HFFc6 (cell line): ENCODE data around the gene MOB3C. TPM values are rescaled to one million over a fixed set of nuclear protein-coding genes. Genes with fewer than 3 reads are reported as not detected.

ENCODE experiments used
- DNase-seq: peaks from one replicate; pipeline ENCODE4 v3.0.0-alpha.2; 2018
- H3K27ac Mint-ChIP-seq: 2 replicates; pipeline ENCODE4 v1.8.0; 2020; ENCODE audit warnings: mild to moderate bottlenecking, mixed read lengths
- H3K27me3 Mint-ChIP-seq: 2 replicates; pipeline ENCODE4 v1.8.0; 2021; ENCODE audit warnings: mild to moderate bottlenecking, moderate library complexity, mixed read lengths; ENCODE audit not compliant: insufficient read depth
- H3K36me3 Mint-ChIP-seq: 2 replicates; pipeline ENCODE4 v1.8.0; 2021; ENCODE audit warnings: low read depth, mixed read lengths
- H3K4me1 Mint-ChIP-seq: 2 replicates; pipeline ENCODE4 v1.8.0; 2020; ENCODE audit warnings: low read depth, mixed read lengths
- H3K4me3 Mint-ChIP-seq: 2 replicates; pipeline ENCODE4 v1.8.0; 2020; ENCODE audit warnings: mild to moderate bottlenecking, moderate library complexity, mixed read lengths
- H3K9me3 Mint-ChIP-seq: 2 replicates; pipeline ENCODE4 v1.8.0; 2020; ENCODE audit warnings: mild to moderate bottlenecking, mixed read lengths
- CTCF ChIP-seq: fragments of 200-600 bp; sonication (generic); IDR thresholded peaks from 2 replicates; pipeline ENCODE4 v1.5.0; 2021; ENCODE audit warnings: antibody characterized with exemption, mild to moderate bottlenecking
- total RNA-seq, 6 experiments: library from RNA; stranded (reverse); fragmentation: NEBNext Ultra II Directional; extraction: Animal tissue kit (Norgen Biotek cat#: 25700); gene quantifications; 2 replicates in 1 of 6; 3 replicates in 5 of 6; pipeline ENCODE4 v1.2.3, GENCODE V29; 2021

The MOB3C gene
- total RNA-seq, 6 experiments from 2014 or later = 6.3 to 8.5 (median 7.2) TPM

DNA sequence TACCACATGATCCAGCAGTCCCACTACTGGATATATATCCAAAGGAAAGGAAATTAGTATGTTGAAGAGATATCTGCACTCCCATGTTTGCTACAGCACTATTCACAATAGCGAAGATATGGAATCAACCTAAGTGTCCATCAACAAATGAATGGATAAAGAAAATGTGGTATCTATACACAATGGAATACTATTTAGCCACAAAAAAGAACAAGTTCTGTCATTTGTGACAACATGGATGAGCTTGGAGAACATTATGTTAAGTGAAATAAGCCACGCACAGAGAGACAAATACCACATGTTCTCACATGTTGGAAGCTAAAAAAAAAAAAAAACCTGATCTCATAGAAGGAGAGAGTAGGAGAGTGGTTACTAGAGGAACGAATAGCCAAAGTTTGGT is 33.9 kb upstream of the MOB3C start:
- Mint-ChIP-seq H3K36me3 (peaks cover 43% of the 10 kb centered on the region), H3K9me3 (0 out of 2 replicates have a peak, but pooled peaks cover 4% of the 10 kb centered on the region), H3K27ac (no peak overlapping the region), H3K27me3 (no peaks in the 10 kb centered on the region), H3K4me3 (no peak overlapping the region), H3K4me1 (peaks cover 34% of the 10 kb centered on the region)
- no peak for TF ChIP-seq CTCF
- no peak for DNase-seq

DNA sequence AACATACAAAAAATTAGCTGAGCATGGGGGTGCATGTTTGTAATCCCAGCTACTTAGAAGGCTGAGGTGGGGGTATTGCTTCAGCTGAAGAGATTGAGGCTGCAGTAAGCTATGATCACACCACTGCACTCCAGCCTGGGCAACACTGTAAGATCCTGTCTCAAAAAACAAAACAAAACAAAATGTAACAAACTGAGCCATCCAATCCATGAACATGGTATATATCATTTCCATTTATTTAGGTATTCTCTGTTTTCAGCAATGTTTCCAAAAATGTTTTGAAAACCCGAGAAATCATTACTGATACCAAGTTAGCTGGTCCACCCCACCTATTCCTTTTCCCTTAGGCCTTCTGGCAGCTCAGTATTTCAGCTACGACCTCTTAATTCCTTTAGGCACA is 33.2 kb upstream of the MOB3C start:
- H3K27ac Mint-ChIP-seq = no peak overlapping the region
- DNase-seq = no peak
- no peak for TF ChIP-seq CTCF
- H3K4me3 Mint-ChIP-seq = no peak overlapping the region
- no peaks in the 10 kb centered on the region for H3K27me3 Mint-ChIP-seq
- H3K4me1 Mint-ChIP-seq = peaks cover 34% of the 10 kb centered on the region
- H3K9me3 Mint-ChIP-seq = 0 out of 2 replicates have a peak, but pooled peaks cover 4% of the 10 kb centered on the region
- H3K36me3 Mint-ChIP-seq = peaks cover 37% of the 10 kb centered on the region

DNA sequence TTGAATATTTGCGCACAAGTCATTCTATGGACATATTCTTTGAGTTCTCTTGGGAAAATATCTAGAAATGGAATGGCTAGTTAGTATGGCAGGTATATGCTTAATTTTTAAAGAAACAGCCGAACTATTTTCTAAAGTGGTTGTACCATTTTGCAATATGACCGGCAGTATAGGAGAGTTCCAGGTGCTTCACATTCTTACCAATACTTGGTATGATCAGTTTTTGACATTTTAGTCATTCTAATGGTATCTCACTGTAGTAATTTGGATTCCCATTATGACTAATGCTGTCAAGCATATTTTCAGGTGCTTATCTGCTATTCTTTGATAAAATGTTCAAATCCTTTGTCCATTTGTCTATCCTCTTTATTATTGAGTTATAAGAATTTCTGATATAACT is 31.0 kb upstream of the MOB3C start:
- H3K4me3 Mint-ChIP-seq = no peak overlapping the region
- H3K27me3 Mint-ChIP-seq = no peaks in the 10 kb centered on the region
- H3K4me1 Mint-ChIP-seq = peaks cover 34% of the 10 kb centered on the region
- H3K36me3 Mint-ChIP-seq = peaks cover 33% of the 10 kb centered on the region
- no peak for DNase-seq
- TF ChIP-seq CTCF = no peak
- no peak overlapping the region for H3K27ac Mint-ChIP-seq
- 0 out of 2 replicates have a peak, but pooled peaks cover 4% of the 10 kb centered on the region for H3K9me3 Mint-ChIP-seq

DNA sequence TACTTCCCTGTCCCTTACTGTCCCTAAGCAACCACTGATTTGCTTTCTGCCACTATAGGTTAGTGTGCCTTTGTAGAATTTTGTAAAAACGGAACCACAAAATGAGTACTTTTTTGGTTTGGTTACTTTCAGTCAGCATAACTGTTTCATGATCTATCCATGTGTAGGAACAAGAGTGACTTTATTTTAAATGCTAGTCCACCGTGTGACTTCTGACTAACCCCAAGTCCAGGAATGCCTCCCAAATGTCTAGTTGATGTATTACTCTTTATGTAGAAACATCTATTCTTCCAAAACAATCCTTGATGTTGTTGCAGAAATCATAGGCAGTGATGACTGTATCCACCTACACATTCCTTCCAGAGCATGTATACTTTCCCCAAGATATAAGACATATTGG is 30.2 kb upstream of the MOB3C start:
- no peak for TF ChIP-seq CTCF
- Mint-ChIP-seq H3K4me3 (no peak overlapping the region), H3K36me3 (peaks cover 35% of the 10 kb centered on the region), H3K27me3 (no peaks in the 10 kb centered on the region), H3K27ac (no peak overlapping the region; the same call in 1 of the 2 replicates), H3K9me3 (0 out of 2 replicates have a peak, but pooled peaks cover 4% of the 10 kb centered on the region), H3K4me1 (peaks cover 41% of the 10 kb centered on the region)
- DNase-seq = no peak

- DNase-seq = no peak
- Mint-ChIP-seq H3K27me3 (no peaks in the 10 kb centered on the region), H3K4me1 (peaks cover 41% of the 10 kb centered on the region), H3K9me3 (0 out of 2 replicates have a peak, but pooled peaks cover 4% of the 10 kb centered on the region), H3K36me3 (peaks cover 40% of the 10 kb centered on the region), H3K4me3 (no peak overlapping the region), H3K27ac (no peak overlapping the region)
- no peak for TF ChIP-seq CTCF
These were observed 29.7 kb upstream of the MOB3C start for GRCh38 chr1:46646331-46646730.

DNA sequence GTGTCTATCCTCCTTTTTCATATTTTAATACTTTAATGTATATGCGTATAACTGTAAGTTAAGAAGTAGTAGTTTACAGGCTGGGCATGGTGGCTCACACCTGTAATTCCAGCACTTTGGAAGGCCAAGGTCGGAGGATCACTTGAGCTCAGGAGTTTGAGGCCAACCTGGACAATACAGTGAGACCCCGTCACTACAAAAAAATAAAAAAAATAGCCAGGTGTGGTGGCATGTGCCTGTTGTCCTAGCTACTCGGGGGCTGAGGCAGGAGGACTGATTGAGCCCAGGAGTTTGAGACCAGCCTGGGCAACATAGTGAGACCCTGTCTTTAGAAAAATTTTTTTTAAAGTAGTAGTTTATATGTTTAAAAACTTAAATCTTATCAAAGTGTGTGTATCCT is 29.2 kb upstream of the MOB3C start:
- peaks cover 41% of the 10 kb centered on the region for H3K4me1 Mint-ChIP-seq
- no peak overlapping the region for H3K27ac Mint-ChIP-seq
- peaks cover 43% of the 10 kb centered on the region for H3K36me3 Mint-ChIP-seq
- TF ChIP-seq CTCF = no peak
- H3K27me3 Mint-ChIP-seq = no peaks in the 10 kb centered on the region
- DNase-seq = no peak
- H3K9me3 Mint-ChIP-seq = 0 out of 2 replicates have a peak, but pooled peaks cover 4% of the 10 kb centered on the region
- no peak overlapping the region for H3K4me3 Mint-ChIP-seq
